Renal cortex interstitium (tissue), 11 donors: Measurements from ENCODE around the gene EFEMP2. TPM values are rescaled to one million over a fixed set of nuclear protein-coding genes. Genes with fewer than 3 reads are reported as not detected.
A peak's percentile ranks its signal among the peaks of the same experiment; 100 is the strongest.

Experiments
- DNase-seq, 11 donors: peaks; one replicate each; pipeline ENCODE4 v3.0.0-alpha.2; 2013; ENCODE audit warnings: low read depth in 9 of 11, low spot score in 4 of 11; ENCODE audit errors: extremely low read depth in 1 of 11
- polyA plus RNA-seq, 3 donors: library from polyadenylated mRNA; unstranded; fragments of 120-200 nt; gene quantifications; one replicate each; pipeline ENCODE4 v1.2.1, GENCODE V29; 2013; ENCODE audit not compliant: insufficient read length in 3 of 3

Gene EFEMP2
- polyA plus RNA-seq, 3 donors = 87.9 to 129 (median 127) TPM

DNA sequence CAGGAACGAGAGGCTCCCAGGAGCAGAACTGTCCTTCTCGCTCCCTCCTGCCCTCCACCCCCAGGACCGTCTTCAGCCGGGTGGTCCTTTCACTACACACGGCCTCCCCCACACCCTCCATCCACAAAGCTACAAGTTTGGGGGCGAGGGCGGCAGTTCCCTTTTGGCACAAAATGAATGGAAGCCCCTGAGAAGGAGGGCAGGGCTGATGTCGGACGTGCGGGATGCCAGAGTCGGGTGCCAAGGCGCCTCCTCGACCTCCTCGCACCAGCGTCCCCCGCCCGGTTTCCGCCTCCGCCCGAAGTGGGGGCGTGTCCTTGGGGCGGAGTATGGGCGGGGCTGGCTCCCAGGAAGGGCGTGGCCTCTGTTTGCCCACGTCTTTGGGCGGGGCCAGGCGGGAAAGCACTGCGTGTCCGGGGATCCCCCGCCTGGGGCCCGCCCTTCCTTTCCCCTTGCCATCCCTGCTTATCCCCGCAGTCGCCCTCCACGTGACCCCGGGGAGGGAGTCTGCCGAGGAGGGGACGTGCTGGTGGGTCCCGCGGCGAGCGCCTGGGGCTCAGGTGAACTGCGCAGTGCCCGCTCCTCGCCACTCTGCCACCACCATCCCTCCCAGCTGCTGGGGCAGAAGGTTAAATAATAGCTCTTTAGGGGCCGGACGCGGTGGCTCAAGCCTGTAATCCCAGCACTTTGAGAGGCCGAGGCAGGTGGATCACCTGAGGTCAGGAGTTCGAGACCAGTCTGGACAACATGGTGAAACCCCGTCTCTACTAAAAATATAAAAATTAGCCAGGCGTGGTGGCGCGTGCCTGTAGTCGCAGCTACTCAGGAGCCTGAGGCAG is 937 bp upstream of the EFEMP2 start:
- DNase-seq = peak in 10 of 11 donors; percentile 81 to 89 (median 88)

DNA sequence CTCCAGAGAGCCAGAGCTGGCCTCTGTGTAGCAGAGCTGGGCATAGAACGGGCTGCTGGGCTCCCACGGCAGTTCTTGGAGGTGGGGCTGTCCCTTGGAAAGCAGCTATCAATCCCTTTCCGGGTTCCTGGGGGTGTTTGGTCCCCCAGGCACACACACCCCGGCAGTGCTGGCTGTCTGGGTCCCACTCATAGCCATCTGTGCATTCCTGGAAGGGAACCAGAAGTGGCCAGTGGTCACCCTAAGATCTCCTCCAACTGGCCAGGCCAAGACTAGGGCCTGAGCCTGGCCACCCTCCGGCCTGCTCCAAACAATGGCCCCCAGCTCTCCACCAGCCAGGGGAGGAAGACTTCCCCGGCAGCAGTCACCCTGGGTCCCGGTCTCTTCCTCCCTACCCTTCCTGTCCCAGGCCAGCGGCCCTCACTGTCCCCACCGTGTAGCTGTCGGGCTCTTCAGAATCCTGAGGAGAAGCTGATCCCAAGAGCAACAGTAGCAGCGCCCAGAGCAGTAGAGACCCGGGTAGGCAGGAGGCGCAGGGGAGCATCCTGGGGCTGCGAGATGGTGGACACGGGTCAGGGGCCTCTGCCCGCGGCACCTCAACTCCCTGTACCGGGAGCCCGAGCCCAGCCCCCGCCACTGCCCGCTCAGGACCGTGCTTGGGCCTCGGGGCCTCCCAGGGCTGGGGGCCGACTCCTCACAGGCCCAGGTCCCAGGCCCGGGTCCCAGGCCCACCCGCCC is 620 bp downstream of the EFEMP2 start:
- DNase-seq = no peak

- no peak for DNase-seq
Observed at GRCh38 chr11:65870706-65871681, 1.6 kb downstream of the EFEMP2 start.

GRCh38 chr11:65870307-65870658 is 2.3 kb downstream of the EFEMP2 start:
- DNase-seq = no peak

GRCh38 chr11:65869643-65870306 is 2.8 kb downstream of the EFEMP2 start:
- no peak for DNase-seq

GRCh38 chr11:65868907-65869306 is 3.7 kb downstream of the EFEMP2 start:
- DNase-seq = no peak

GRCh38 chr11:65868076-65868667 is 4.4 kb downstream of the EFEMP2 start:
- DNase-seq = no peak

- no peak for DNase-seq
Observed at GRCh38 chr11:65867284-65868071, 5.1 kb downstream of the EFEMP2 start.

- DNase-seq = no peak
Observed at GRCh38 chr11:65866509-65867283, 5.9 kb downstream of the EFEMP2 start.

- DNase-seq = no peak
Observed at GRCh38 chr11:65865550-65866172, 6.9 kb downstream of the EFEMP2 start.

DNA sequence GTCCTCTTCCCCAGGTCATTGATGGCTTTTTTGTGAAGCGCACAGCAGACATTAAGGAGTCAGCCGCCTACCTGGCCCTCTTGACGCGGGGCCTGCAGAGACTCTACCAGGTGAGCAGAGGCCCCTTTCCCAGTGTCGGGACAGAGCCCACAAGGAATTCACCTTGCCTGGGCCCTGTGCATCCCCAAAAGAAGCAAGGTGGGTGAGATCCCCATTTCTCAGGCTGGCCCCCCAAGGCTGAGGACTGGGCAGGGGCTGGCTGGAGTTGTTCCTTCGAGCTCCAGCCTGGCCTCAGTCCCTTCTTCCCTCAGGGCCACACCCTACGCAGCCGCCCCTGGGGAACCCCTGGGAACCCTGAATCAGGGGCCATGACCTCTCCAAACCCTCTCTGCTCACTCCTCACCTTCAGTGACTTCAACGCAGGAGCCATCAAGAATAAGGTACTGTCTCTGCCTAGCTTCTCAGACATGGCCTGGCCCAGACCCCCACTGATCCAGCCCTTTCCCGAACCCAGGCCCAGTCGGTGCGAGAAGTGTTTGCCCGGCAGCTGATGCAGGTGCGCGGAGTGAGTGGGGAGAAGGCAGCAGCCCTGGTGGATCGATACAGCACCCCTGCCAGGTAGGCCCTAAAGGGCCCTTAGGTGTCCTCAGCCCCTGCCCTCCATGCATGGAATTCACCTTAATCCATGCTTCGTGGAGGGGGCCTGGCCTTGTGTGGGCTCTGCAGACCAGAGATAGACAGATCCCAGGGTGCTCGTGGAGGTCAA is 7.7 kb downstream of the EFEMP2 start:
- no peak for DNase-seq

GRCh38 chr11:65863889-65864705 is 8.5 kb downstream of the EFEMP2 start:
- DNase-seq = no peak

DNA sequence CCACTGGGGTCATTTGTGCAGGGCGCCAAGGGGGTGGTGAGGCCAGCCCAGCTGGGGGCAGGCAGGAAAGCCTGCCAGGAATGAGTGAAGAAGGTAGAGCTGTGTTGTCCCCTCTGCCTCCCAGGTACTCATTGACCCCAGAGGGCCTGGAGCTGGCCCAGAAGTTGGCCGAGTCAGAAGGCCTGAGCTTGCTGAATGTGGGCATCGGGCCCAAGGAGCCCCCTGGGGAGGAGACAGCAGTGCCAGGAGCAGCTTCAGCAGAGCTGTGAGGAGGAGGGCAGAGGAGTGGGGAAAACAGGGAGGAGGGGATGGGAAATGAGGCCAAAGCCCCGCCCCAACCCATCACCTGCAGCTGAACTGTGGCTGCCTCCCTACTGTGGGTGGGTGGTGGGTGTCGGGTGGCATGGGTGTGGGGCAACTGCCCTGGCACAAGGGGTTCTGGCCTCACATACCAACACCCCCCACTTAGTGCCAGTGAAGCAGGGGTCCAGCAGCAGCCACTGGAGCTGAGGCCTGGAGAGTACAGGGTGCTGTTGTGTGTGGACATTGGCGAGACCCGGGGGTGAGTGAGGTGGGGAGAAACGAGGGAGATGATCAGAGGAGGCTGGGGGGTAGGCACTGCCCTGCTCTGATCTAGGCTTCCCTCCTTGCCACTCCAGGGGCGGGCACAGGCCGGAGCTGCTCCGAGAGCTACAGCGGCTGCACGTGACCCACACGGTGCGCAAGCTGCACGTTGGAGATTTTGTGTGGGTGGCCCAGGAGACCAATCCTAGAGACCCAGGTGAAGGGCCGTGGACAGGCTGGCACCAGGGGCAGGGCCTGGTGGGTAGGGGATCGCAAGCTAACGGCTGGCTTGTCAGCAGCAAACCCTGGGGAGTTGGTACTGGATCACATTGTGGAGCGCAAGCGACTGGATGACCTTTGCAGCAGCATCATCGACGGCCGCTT is 9.4 kb downstream of the EFEMP2 start:
- no peak for DNase-seq

GRCh38 chr11:65862191-65862735 is 10.3 kb downstream of the EFEMP2 start:
- DNase-seq = no peak
